HG02885 (cell line): Measurements from ENCODE around the gene WNT4.
"Not testable (repeated sequence)": the region's sequence is repeated elsewhere in the genome, so short reads cannot be mapped to it uniquely, and the experiment has no call there.

Experiments
- ATAC-seq: cut with Tn5 transposase; IDR thresholded peaks from one replicate; pipeline ENCODE4 v1.9.1; 2021; ENCODE audit warnings: mild to moderate bottlenecking; ENCODE audit not compliant: unreplicated experiment, poor library complexity

WNT4 gene

GRCh38 chr1:22114083-22115012 is 28.5 kb downstream of the WNT4 start:
- no peak for ATAC-seq

GRCh38 chr1:22112554-22112953 is 30.3 kb downstream of the WNT4 start:
- no peak for ATAC-seq

DNA sequence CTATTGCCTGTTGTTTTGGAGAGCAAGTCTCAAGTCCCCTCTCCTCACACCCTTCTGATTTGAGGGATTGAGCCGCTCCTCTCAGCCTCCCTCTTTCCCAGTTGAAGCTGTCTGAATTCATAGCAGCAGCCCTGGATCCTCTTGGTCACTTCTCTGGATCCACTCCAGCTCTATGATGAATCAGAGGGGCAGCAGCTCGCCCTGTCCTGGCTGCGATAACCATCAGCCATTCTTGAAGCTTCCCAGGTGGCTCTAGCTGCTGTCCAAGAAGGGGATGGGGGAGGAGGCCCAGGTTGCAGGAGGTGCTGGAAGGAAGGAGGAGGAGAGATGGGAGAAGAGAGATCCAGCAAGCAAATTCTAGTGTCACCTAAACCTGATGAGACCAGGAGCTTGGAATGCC is 31.3 kb downstream of the WNT4 start:
- no peak for ATAC-seq

GRCh38 chr1:22111115-22111514 is 31.8 kb downstream of the WNT4 start:
- ATAC-seq: no peak

- ATAC-seq: no peak
These were observed 32.9 kb downstream of the WNT4 start for GRCh38 chr1:22110016-22110415.

- no peak for ATAC-seq
These were observed 34.4 kb downstream of the WNT4 start for GRCh38 chr1:22108339-22109105.

DNA sequence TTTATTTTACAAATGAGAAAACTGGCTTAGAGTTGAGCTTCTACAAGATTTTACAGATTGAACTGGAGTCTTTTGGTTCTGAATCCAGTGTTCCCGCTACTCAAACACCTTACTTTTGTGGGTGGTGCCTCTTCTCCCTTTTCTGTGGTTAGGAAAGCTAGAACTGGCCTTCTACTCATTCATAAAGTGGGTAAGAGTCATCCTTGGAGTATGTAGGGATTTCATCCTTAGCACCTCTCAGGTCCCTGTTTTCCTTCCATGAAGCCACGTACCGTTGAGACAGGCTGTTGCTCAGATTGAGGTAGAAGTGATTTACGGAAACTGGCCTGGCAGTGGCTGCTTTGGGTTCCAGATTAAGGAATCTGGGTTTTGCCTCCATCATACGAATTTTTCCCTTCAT is 35.8 kb downstream of the WNT4 start:
- no peak for ATAC-seq

DNA sequence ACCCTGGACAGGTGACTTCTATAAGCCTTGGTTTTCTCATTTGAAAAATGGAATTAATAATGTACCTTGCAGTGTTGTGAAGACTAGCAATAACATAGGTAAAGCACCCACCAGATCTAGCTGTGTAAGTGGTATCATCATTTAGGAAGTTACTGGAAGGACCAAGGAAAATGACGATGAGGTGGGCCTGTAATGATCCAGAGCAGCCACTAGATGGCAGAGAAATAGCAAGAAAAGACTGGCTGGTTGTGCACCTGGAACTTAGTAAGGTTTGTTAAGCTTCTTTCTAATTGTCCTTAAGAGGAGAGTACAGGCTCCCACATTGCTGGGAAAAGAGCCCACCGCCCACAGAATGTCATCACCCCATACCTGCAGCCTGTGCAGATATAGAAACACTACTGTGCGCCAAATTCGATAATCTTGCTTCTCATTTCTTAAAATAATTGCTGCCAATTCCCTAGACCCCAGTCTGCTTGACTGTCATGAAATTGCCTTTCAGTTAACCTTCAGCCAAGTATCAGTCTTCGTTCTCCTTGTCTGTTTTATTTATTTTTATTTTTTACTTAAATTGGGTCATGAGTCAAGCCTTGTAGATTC is 37.2 kb downstream of the WNT4 start:
- no peak for ATAC-seq

DNA sequence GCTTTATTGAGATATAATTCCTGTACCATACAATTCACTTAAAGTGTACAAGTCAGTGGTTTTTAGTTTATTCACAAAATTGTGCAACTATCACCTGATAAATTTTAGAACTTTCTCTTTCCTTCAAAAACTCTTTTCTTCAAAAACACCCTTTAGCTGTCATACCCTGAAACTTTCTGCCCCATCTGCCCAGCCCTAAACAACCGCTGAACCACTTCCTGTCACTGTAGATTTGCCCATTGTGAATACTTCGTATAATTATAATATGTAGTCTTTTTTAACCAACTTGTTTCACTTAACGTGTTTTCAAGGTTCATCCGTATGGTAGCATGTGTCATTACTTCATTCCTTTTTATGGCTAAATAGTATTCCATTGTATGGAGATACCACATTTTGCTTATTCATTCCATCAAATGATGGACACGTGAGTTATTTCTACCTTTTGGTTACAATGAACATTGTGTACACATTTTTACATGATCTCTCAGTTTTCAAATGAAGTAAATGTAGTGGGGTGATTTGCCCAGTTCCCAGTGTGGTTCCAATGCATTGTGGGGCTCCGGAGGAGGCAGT is 37.9 kb downstream of the WNT4 start:
- no peak for ATAC-seq

GRCh38 chr1:22104094-22104493 is 38.8 kb downstream of the WNT4 start:
- no peak for ATAC-seq

GRCh38 chr1:22102746-22103145 is 40.2 kb downstream of the WNT4 start:
- no peak for ATAC-seq

DNA sequence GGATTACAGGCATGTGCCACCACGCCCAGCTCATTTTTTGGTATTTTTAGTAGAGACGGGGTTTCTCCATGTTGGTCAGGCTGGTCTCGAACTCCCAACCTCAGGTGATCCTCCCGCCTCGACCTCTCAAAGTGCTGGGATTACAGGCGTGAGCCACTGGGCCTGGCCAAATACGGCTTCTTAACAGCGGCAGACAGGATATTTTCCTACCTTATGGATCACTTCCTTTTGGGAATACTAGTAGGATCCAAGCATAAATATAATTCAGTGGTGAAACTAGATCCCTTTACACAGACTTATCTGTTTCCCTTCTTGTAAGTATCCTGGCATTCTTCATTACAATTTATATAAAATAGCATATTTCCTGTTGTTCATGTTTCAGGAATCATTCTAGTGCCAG is 40.9 kb downstream of the WNT4 start:
- ATAC-seq: no peak

DNA sequence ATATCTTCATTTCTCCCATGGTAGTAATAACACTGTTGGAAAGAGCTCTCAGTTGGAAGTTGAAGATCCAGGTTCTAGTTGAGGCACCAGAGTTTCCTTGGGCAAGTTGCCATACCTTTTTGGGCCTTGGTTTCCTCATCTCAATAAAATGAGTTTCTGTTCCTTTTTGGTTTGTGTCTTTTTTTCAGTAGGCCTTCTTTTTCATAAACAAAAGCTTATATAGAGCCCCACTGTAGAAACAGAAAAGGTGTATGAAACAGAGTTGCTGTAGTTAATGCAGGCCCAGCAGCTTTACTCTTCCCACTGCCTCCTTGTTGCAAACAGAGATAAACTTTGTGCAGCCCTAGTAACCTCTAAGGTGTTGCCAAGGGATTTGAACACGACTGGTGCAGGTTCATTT is 41.7 kb downstream of the WNT4 start:
- no peak for ATAC-seq

DNA sequence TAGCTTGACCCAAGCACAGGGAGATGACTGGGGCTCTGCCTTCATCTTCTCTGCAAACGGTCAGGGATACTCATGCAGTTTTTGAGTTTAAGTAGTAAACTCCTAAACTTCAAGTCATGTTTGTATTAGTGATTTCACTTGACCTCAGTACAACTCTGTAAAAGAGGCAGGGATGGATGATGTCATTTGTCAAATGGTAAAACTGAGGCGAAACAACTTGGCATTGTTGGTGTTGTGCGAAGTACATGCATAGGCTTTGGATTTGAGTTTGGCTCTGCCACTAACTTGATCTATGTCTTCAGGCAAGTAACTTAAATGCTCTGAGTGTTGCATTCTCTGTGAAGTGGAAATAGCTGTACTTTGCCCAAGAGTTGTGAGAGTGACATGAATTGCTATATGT is 42.7 kb downstream of the WNT4 start:
- no peak for ATAC-seq

DNA sequence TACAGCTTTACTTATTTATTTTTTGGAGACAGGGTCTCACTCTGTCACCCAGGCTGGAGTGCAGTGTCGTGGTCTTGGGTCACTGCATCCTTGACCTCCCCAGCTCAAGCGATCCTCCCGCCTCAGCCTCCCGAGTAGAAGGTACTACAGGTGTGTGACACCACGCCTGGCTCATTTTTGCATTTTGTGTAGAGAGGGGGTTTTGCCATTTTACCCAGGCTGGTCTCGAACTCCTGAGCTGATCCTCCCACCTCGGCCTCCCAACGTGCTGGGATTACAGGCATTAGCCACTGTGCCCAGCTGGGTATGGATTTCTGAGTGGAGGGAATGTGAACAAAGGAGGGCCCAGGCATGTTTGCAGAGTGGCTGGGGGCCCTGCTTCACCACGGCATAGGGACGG is 44.1 kb downstream of the WNT4 start:
- no peak for ATAC-seq

GRCh38 chr1:22096463-22096862 is 46.4 kb downstream of the WNT4 start:
- no peak for ATAC-seq

DNA sequence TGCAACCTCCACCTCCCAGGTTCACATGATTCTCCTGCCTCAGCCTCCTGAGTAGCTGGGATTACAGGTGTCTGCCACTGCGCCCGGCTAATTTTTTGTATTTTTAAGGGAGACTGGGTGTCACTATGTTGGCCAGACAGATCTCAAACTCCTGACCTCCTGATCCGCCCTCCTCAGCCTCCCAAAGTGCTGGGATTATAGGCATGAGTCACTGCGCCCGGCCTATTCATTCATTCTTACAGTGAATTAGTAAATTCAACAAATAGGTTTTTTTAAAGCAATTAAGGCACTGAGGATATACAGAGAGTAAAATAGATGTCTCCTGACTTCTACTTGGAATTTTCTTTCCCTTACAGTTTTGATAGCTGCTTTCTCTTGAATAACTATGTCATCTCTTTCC is 46.9 kb downstream of the WNT4 start:
- no peak for ATAC-seq

GRCh38 chr1:22093513-22093912 is 49.4 kb downstream of the WNT4 start:
- no peak for ATAC-seq

GRCh38 chr1:22092026-22092768 is 50.7 kb downstream of the WNT4 start:
- not testable (repeated sequence) for ATAC-seq

- no peak for ATAC-seq
These were observed 52.0 kb downstream of the WNT4 start for GRCh38 chr1:22090867-22091266.
